PFSK-1 (cell line): ENCODE results near the gene TUBA4B.

Experiments
- FOXP2 ChIP-seq: optimal IDR thresholded peaks from 2 replicates; pipeline ENCODE3; 2011; ENCODE audit warnings: borderline replicate concordance, control low read depth, inconsistent platforms; ENCODE audit not compliant: insufficient read depth; ENCODE audit errors: extremely low read length, extremely low read depth
- POLR2AphosphoS5 ChIP-seq: IDR thresholded peaks from 2 replicates; pipeline ENCODE4 v1.6.1; 2012; ENCODE audit warnings: low read depth, mild to moderate bottlenecking, control low read depth, low read length, moderate library complexity
- SIN3A ChIP-seq: IDR thresholded peaks from 2 replicates; pipeline ENCODE4 v1.6.1; 2012; ENCODE audit warnings: mild to moderate bottlenecking, low read length, moderate library complexity, borderline replicate concordance; ENCODE audit not compliant: insufficient read depth
- TAF1 ChIP-seq: IDR thresholded peaks from 2 replicates; pipeline ENCODE4 v1.6.1; 2012; ENCODE audit warnings: low read length, control low read depth, borderline replicate concordance; ENCODE audit not compliant: insufficient read depth
- TF ChIP-seq, protein P1 (sequence below), 2 experiments: IDR thresholded peaks; 2 replicates each; pipeline versions ENCODE4 v1.6.1 to v1.8.0; 2011 to 2012; ENCODE audit warnings: low read depth in 2 of 2, low read length in 2 of 2, control low read depth in 1 of 2, inconsistent platforms in 1 of 2, mild to moderate bottlenecking in 1 of 2, moderate library complexity in 1 of 2; ENCODE audit not compliant: insufficient read depth in 1 of 2

DNA sequence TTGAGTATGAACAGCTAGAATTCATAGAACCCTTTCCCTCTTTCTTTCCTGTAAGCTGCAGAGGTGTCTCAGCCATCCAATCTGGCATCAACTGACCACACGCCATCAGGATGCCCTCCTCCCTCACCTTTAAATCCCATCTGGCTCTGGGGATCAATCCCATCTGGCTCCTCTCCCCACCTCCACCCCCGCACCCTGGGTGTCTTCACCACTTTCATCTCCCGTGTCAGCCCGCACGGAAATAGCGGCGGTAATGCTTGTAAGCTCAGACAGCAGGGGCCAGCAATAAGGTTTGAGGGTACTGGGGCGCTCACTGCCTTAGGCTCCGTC is 508 bp upstream of the TUBA4B start:
- TF ChIP-seq SIN3A (no peak), POLR2AphosphoS5 (no peak), TAF1 (no peak), FOXP2 (no peak)
- TF ChIP-seq, protein P1, sequence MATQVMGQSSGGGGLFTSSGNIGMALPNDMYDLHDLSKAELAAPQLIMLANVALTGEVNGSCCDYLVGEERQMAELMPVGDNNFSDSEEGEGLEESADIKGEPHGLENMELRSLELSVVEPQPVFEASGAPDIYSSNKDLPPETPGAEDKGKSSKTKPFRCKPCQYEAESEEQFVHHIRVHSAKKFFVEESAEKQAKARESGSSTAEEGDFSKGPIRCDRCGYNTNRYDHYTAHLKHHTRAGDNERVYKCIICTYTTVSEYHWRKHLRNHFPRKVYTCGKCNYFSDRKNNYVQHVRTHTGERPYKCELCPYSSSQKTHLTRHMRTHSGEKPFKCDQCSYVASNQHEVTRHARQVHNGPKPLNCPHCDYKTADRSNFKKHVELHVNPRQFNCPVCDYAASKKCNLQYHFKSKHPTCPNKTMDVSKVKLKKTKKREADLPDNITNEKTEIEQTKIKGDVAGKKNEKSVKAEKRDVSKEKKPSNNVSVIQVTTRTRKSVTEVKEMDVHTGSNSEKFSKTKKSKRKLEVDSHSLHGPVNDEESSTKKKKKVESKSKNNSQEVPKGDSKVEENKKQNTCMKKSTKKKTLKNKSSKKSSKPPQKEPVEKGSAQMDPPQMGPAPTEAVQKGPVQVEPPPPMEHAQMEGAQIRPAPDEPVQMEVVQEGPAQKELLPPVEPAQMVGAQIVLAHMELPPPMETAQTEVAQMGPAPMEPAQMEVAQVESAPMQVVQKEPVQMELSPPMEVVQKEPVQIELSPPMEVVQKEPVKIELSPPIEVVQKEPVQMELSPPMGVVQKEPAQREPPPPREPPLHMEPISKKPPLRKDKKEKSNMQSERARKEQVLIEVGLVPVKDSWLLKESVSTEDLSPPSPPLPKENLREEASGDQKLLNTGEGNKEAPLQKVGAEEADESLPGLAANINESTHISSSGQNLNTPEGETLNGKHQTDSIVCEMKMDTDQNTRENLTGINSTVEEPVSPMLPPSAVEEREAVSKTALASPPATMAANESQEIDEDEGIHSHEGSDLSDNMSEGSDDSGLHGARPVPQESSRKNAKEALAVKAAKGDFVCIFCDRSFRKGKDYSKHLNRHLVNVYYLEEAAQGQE (IDR thresholded peaks at IDR 0.05; ENCODE audit: insufficient read depth in 1 of 2, low read depth in 2 of 2, low read length in 2 of 2) = no peak
